ENCODE data around the gene BEAN1.
"Not testable (repeated sequence)": the region's sequence is repeated elsewhere in the genome, so short reads cannot be mapped to it uniquely, and the experiment has no call there.

Gene BEAN1

GRCh38 chr16:66510711-66511601, 83.9 kb downstream of the BEAN1 start:
- DNase-seq = no peak

- no peak for DNase-seq
Measured at GRCh38 chr16:66511602-66512271, 84.6 kb downstream of the BEAN1 start.

- DNase-seq = no peak
Measured at GRCh38 chr16:66512272-66513110, 85.4 kb downstream of the BEAN1 start.

- DNase-seq = no peak
Measured at GRCh38 chr16:66513111-66513723, 86.1 kb downstream of the BEAN1 start.

- DNase-seq = not testable (repeated sequence)
Measured at GRCh38 chr16:66514391-66514790, 87.3 kb downstream of the BEAN1 start.

GRCh38 chr16:66514980-66515595, 88.0 kb downstream of the BEAN1 start:
- DNase-seq = not testable (repeated sequence)

GRCh38 chr16:66515596-66516508, 88.8 kb downstream of the BEAN1 start:
- no peak for DNase-seq

GRCh38 chr16:66516509-66516807, 89.4 kb downstream of the BEAN1 start:
- no peak for DNase-seq

GRCh38 chr16:66516808-66517585, 89.9 kb downstream of the BEAN1 start:
- DNase-seq = peak in 2 of 4 experiments; percentile 46 to 47

- DNase-seq = no peak
Measured at GRCh38 chr16:66517586-66518263, 90.6 kb downstream of the BEAN1 start.

- no peak for DNase-seq
Measured at GRCh38 chr16:66519482-66520373, 92.6 kb downstream of the BEAN1 start.

GRCh38 chr16:66520406-66521170, 93.5 kb downstream of the BEAN1 start:
- DNase-seq = no peak

GRCh38 chr16:66521252-66521713, 94.2 kb downstream of the BEAN1 start:
- no peak for DNase-seq

GRCh38 chr16:66521951-66522771, 95.1 kb downstream of the BEAN1 start:
- peak in 3 of 4 experiments; percentile 46 to 60 (median 55) for DNase-seq

- DNase-seq = no peak
Measured at GRCh38 chr16:66522816-66523590, 95.9 kb downstream of the BEAN1 start.

GRCh38 chr16:66523861-66524354, 96.8 kb downstream of the BEAN1 start:
- DNase-seq = no peak

All from activated naive CD4-positive, alpha-beta T cell (primary cell).